PC-9 (cell line): ENCODE measurements around the gene DPYD. TPM values are rescaled to one million over a fixed set of nuclear protein-coding genes. Genes with fewer than 3 reads are reported as not detected.

Experiments used
- BruUV-seq: library from RNA; stranded (reverse); fragments of 400-500 nt; replicated peaks from 2 replicates; lab custom pipeline; 2021; lab: Mats Ljungman, UMichigan
- CTCF ChIA-PET: fragments of 300-600 bp; sonication (Branson Sonifier 250); formaldehyde crosslinking; loops from one replicate; lab custom pipeline; 2022; ENCODE audit warnings: antibody characterized with exemption; lab: Charles Lee
- POLR2A ChIA-PET: fragments of 300-600 bp; sonication (Branson Sonifier 250); formaldehyde crosslinking; loops from one replicate; lab custom pipeline; 2022; ENCODE audit warnings: antibody characterized with exemption; ENCODE audit not compliant: unreplicated experiment; lab: Charles Lee
- DNase-seq, 2 experiments: peaks; one replicate each; pipeline versions ENCODE4 v3.0.0 to v3.0.0-alpha.2; 2015 to 2022; ENCODE audit warnings: mixed read lengths in 1 of 2
- H2AFZ ChIP-seq: fragments of 200-600 bp; sonication (generic); 2 replicates; pipeline ENCODE4 v1.8.1; 2017; ENCODE audit warnings: antibody characterized with exemption
- H3F3A ChIP-seq: fragments of 200-600 bp; sonication (generic); 2 replicates; pipeline ENCODE4 v1.8.1; 2017; ENCODE audit warnings: antibody characterized with exemption, mild to moderate bottlenecking, low read depth; ENCODE audit not compliant: insufficient read depth
- H3K27ac ChIP-seq: fragments of 200-600 bp; sonication (generic); 2 replicates; pipeline ENCODE4 v1.6.1; 2016; ENCODE audit warnings: mixed run types
- H3K27me3 ChIP-seq: fragments of 200-600 bp; sonication (generic); 2 replicates; pipeline ENCODE4 v1.6.1; 2016; ENCODE audit warnings: low read depth, mixed run types; ENCODE audit not compliant: insufficient read depth
- H3K36me3 ChIP-seq: fragments of 200-600 bp; sonication (generic); 2 replicates; pipeline ENCODE4 v1.6.1; 2016; ENCODE audit warnings: low read depth, mixed run types
- H3K4me1 ChIP-seq: fragments of 200-600 bp; sonication (generic); replicated peaks from 2 replicates; pipeline ENCODE4 v1.6.1; 2016; ENCODE audit warnings: mixed run types; ENCODE audit not compliant: insufficient read depth
- H3K4me2 ChIP-seq: fragments of 200-600 bp; sonication (generic); 2 replicates; pipeline ENCODE4 v1.6.1; 2017; ENCODE audit warnings: mixed run types
- H3K4me3 ChIP-seq: fragments of 200-600 bp; sonication (generic); 2 replicates; pipeline ENCODE4 v1.6.1; 2016; ENCODE audit warnings: mixed run types
- H3K79me2 ChIP-seq: fragments of 200-600 bp; sonication (generic); 2 replicates; pipeline ENCODE4 v1.6.1; 2017; ENCODE audit warnings: low read depth, mixed run types
- H3K9me2 ChIP-seq: fragments of 200-600 bp; sonication (generic); 2 replicates; pipeline ENCODE4 v1.8.1; 2017; ENCODE audit warnings: mild to moderate bottlenecking; ENCODE audit not compliant: insufficient read depth
- H3K9me3 ChIP-seq: fragments of 200-600 bp; sonication (generic); 2 replicates; pipeline ENCODE4 v1.8.1; 2016; ENCODE audit warnings: low read depth; ENCODE audit not compliant: insufficient read depth
- H4K20me1 ChIP-seq: fragments of 200-600 bp; sonication (generic); 2 replicates; pipeline ENCODE4 v1.8.1; 2017; ENCODE audit not compliant: insufficient read depth
- CTCF ChIP-seq: fragments of 200-600 bp; sonication (generic); conservative IDR thresholded peaks from 2 replicates; pipeline ENCODE4 v1.6.1; 2017; ENCODE audit warnings: mixed run types, antibody characterized with exemption, mild to moderate bottlenecking, moderate library complexity
- EZH2 ChIP-seq: fragments of 200-600 bp; sonication (generic); IDR thresholded peaks from 2 replicates; pipeline ENCODE4 v1.8.0; 2017; ENCODE audit warnings: antibody characterized with exemption, low read depth
- intact Hi-C: fragments of 100-400 bp; cut with micrococcal nuclease; formaldehyde crosslinking; loops from one replicate; pipeline ENCODE4 v1.10.0; 2022; ENCODE audit not compliant: unreplicated experiment
- total RNA-seq: library from RNA; stranded (reverse); gene quantifications from 2 replicates; pipeline ENCODE4 v1.2.3, GENCODE V29; 2021

Gene DPYD
- total RNA-seq, 1 experiment from 2014 or later, result 24.1 TPM

- H3K4me1 ChIP-seq, result peaks cover 17% of the 10 kb centered on the region
- H3K9me2 ChIP-seq, result 0 out of 2 replicates have a peak, but pooled peaks cover 4% of the 10 kb centered on the region
- ChIA-PET CTCF (no interaction called here), POLR2A (no interaction called here)
- intact Hi-C loops, result no loop called here
- TF ChIP-seq EZH2, result no peak
- no peak for TF ChIP-seq CTCF
- no peak overlapping the region for H2AFZ ChIP-seq
- H3F3A ChIP-seq, result no peaks in the 10 kb centered on the region
- H3K9me3 ChIP-seq, result peaks cover 12% of the 10 kb centered on the region
- no peak for DNase-seq
- no peak overlapping the region for H3K4me3 ChIP-seq
- no peaks in the 10 kb centered on the region for H3K36me3 ChIP-seq
- BruUV-seq, result no TSS peak
- H3K27ac ChIP-seq, result no peak overlapping the region
- no peaks in the 10 kb centered on the region for H3K79me2 ChIP-seq
- H4K20me1 ChIP-seq, result no peaks in the 10 kb centered on the region
- H3K27me3 ChIP-seq, result no peaks in the 10 kb centered on the region
- no peak overlapping the region for H3K4me2 ChIP-seq
These were observed 12.9 kb downstream of the DPYD start for GRCh38 chr1:97907886-97908285.

DNA sequence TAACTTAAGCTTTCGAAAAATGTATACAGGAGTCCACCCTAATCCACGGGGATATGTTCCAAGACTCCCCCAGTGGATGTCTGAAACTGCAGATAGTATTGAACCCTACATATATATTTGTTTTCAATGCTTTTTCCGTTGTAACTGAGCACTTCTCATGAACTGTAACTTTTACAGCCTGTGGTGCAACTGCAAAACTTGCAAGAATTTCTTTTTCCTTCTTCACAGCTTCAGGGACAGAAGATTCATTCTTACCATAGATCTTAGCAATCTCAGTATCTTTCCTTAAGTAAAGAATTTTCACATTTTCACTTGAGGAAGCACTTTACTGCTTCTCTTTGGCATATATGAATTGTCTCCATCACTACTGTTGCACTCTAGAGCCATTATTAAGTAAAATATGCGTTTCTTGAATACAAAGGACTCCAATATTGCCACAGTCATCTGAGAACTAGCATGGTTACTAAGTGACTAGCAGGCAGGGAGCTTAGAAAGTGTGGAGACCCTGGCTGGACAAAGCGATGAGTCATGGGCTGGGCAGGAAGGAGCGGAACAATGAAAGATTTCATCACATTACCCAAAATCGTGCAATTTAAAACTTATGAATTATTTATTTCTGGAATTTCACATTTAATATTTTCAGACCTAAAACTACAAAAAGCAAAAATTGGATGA lies 14.1 kb downstream of the DPYD start:
- no peaks in the 10 kb centered on the region for H3K27me3 ChIP-seq
- ChIA-PET POLR2A (interaction anchor here (0.6 kb wide), 1 partner anchor 357 kb away, joined by 3 read pairs; no protein-coding TSS in a partner anchor), CTCF (no interaction called here)
- no peak overlapping the region for H3K4me2 ChIP-seq
- H3K9me3 ChIP-seq, result peaks cover 12% of the 10 kb centered on the region
- H3K9me2 ChIP-seq, result 0 out of 2 replicates have a peak, but pooled peaks cover 4% of the 10 kb centered on the region
- H3K79me2 ChIP-seq, result no peaks in the 10 kb centered on the region
- peak; percentile 48 to 52 for DNase-seq
- no peaks in the 10 kb centered on the region for H3F3A ChIP-seq
- TF ChIP-seq EZH2 (no peak), CTCF (no peak)
- no peak overlapping the region for H3K4me3 ChIP-seq
- peaks cover 17% of the 10 kb centered on the region for H3K4me1 ChIP-seq
- no TSS peak for BruUV-seq
- intact Hi-C loops, result no loop called here
- no peaks in the 10 kb centered on the region for H4K20me1 ChIP-seq
- H3K36me3 ChIP-seq, result no peaks in the 10 kb centered on the region
- no peak overlapping the region for H2AFZ ChIP-seq
- H3K27ac ChIP-seq, result no peak overlapping the region

DNA sequence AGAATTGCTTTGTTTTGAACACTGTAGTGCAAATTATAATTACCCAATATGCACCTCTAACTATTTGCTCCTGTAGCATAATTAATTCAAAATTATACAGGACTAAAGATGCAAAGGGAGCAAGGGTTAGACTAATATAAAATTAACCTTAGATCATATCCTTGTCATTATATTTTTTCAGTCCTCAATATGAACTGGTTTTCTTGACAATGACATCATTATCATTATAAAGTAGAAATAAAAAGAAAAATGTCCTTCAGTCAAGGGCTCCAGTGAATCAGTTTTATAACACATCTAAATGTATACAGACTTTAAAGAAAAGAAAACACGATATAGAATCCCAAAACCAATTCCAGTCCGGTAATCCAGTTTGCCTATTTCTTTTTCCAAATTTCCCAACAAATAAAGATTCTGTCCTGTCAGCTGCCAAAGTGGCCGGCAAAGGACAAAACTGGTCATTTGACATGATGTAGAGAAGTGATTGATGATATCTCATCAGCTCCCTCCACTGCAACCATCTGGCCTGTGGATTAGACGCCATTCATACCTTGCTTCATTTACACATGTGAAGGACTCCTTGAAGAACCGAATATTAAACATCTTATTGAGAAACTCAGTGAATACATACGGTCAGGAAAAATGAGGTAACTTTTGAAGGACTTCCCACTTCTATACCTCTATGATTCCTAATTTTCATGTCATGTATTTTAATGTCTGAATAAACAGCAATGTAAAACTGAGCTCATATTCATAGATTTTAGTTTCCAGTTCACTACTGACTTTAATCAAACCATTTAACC lies 15.5 kb downstream of the DPYD start:
- no peaks in the 10 kb centered on the region for H3K36me3 ChIP-seq
- ChIA-PET POLR2A (interaction anchor here (0.6 kb wide), 1 partner anchor 16 kb away, joined by 4 read pairs; the partner anchor contains the start of gene DPYD), CTCF (no interaction called here)
- no peaks in the 10 kb centered on the region for H3K79me2 ChIP-seq
- BruUV-seq, result no TSS peak
- no peak overlapping the region for H2AFZ ChIP-seq
- H3K9me2 ChIP-seq, result no peaks in the 10 kb centered on the region
- no peak for DNase-seq
- H3K27ac ChIP-seq, result no peak overlapping the region
- TF ChIP-seq CTCF (no peak), EZH2 (no peak)
- no peak overlapping the region for H3K4me2 ChIP-seq
- H3K4me1 ChIP-seq, result peaks cover 17% of the 10 kb centered on the region
- no peaks in the 10 kb centered on the region for H4K20me1 ChIP-seq
- H3K27me3 ChIP-seq, result no peaks in the 10 kb centered on the region
- H3F3A ChIP-seq, result no peaks in the 10 kb centered on the region
- H3K4me3 ChIP-seq, result no peak overlapping the region
- H3K9me3 ChIP-seq, result peaks cover 12% of the 10 kb centered on the region
- intact Hi-C loops, result no loop called here
